WTC11 (cell line): Measurements from ENCODE around the gene SARDH.

Experiments
- NR1H2 ChIP-seq: sonication (generic); formaldehyde crosslinking; IDR thresholded peaks from 2 replicates; pipeline ENCODE4 v1.9.0; 2021; ENCODE audit warnings: mild to moderate bottlenecking, moderate library complexity, missing genetic modification reagents
- NR2C2 ChIP-seq: sonication (generic); formaldehyde crosslinking; IDR thresholded peaks from 2 replicates; pipeline ENCODE4 v1.8.0; 2022; ENCODE audit warnings: mild to moderate bottlenecking, missing genetic modification reagents
- TF ChIP-seq, protein P1 (sequence below): sonication (generic); formaldehyde crosslinking; IDR thresholded peaks from 2 replicates; pipeline ENCODE4 v1.8.1; 2022; ENCODE audit warnings: missing genetic modification reagents, borderline replicate concordance
- TF ChIP-seq, protein P2 (sequence below): fragments of 200-600 bp; IDR thresholded peaks from 2 replicates; pipeline ENCODE4 v1.8.0; 2022; ENCODE audit warnings: antibody characterized with exemption
- TF ChIP-seq, protein P3 (sequence below): sonication (generic); formaldehyde crosslinking; IDR thresholded peaks from 2 replicates; pipeline ENCODE4 v1.8.1; 2023; ENCODE audit warnings: mild to moderate bottlenecking, moderate library complexity, missing genetic modification reagents
- TF ChIP-seq, protein P4 (sequence below): sonication (generic); formaldehyde crosslinking; IDR thresholded peaks from 2 replicates; pipeline ENCODE4 v1.8.0; 2022; ENCODE audit warnings: mild to moderate bottlenecking, missing genetic modification reagents

DNA sequence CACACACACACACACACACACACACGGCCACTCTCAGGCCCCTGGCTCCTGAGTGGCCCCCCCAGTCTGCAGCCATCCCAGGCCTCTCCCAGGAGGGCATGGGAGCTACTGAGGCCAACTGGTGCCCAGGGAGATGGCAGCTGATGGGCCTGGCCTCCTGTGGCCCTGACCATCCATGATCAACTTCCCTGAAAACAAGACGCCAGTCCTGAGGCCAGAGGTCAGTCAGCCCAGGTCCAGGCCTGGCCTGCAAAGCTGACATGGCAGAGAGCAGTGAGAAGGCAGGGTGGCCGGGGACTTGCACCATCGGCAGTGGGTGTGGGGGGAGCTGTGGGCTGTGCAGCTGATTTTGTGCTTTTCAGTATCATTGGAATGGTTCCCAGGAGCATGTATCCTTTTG lies 47.0 kb downstream of the SARDH start:
- TF ChIP-seq, protein P1, sequence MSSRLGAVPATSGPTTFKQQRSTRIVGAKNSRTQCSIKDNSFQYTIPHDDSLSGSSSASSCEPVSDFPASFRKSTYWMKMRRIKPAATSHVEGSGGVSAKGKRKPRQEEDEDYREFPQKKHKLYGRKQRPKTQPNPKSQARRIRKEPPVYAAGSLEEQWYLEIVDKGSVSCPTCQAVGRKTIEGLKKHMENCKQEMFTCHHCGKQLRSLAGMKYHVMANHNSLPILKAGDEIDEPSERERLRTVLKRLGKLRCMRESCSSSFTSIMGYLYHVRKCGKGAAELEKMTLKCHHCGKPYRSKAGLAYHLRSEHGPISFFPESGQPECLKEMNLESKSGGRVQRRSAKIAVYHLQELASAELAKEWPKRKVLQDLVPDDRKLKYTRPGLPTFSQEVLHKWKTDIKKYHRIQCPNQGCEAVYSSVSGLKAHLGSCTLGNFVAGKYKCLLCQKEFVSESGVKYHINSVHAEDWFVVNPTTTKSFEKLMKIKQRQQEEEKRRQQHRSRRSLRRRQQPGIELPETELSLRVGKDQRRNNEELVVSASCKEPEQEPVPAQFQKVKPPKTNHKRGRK (CRISPR knock-in tag) = no peak
- TF ChIP-seq, protein P2, sequence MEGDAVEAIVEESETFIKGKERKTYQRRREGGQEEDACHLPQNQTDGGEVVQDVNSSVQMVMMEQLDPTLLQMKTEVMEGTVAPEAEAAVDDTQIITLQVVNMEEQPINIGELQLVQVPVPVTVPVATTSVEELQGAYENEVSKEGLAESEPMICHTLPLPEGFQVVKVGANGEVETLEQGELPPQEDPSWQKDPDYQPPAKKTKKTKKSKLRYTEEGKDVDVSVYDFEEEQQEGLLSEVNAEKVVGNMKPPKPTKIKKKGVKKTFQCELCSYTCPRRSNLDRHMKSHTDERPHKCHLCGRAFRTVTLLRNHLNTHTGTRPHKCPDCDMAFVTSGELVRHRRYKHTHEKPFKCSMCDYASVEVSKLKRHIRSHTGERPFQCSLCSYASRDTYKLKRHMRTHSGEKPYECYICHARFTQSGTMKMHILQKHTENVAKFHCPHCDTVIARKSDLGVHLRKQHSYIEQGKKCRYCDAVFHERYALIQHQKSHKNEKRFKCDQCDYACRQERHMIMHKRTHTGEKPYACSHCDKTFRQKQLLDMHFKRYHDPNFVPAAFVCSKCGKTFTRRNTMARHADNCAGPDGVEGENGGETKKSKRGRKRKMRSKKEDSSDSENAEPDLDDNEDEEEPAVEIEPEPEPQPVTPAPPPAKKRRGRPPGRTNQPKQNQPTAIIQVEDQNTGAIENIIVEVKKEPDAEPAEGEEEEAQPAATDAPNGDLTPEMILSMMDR = no peak
- TF ChIP-seq, protein P3, sequence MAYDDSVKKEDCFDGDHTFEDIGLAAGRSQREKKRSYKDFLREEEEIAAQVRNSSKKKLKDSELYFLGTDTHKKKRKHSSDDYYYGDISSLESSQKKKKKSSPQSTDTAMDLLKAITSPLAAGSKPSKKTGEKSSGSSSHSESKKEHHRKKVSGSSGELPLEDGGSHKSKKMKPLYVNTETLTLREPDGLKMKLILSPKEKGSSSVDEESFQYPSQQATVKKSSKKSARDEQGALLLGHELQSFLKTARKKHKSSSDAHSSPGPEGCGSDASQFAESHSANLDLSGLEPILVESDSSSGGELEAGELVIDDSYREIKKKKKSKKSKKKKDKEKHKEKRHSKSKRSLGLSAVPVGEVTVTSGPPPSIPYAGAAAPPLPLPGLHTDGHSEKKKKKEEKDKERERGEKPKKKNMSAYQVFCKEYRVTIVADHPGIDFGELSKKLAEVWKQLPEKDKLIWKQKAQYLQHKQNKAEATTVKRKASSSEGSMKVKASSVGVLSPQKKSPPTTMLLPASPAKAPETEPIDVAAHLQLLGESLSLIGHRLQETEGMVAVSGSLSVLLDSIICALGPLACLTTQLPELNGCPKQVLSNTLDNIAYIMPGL (CRISPR knock-in tag) = no peak
- TF ChIP-seq NR2C2 (CRISPR knock-in tag) (no peak), NR1H2 (no peak)
- TF ChIP-seq, protein P4, sequence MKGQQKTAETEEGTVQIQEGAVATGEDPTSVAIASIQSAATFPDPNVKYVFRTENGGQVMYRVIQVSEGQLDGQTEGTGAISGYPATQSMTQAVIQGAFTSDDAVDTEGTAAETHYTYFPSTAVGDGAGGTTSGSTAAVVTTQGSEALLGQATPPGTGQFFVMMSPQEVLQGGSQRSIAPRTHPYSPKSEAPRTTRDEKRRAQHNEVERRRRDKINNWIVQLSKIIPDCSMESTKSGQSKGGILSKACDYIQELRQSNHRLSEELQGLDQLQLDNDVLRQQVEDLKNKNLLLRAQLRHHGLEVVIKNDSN = no peak
